ENCODE results near the gene ANXA2R. TPM values are rescaled to one million over a fixed set of nuclear protein-coding genes. Genes with fewer than 3 reads are reported as not detected.
A peak's percentile ranks its signal among the peaks of the same experiment; 100 is the strongest.

ANXA2R gene
- total and polyA plus RNA-seq, 10 donors: 10.0 to 44.5 (median 17.0) TPM

DNA sequence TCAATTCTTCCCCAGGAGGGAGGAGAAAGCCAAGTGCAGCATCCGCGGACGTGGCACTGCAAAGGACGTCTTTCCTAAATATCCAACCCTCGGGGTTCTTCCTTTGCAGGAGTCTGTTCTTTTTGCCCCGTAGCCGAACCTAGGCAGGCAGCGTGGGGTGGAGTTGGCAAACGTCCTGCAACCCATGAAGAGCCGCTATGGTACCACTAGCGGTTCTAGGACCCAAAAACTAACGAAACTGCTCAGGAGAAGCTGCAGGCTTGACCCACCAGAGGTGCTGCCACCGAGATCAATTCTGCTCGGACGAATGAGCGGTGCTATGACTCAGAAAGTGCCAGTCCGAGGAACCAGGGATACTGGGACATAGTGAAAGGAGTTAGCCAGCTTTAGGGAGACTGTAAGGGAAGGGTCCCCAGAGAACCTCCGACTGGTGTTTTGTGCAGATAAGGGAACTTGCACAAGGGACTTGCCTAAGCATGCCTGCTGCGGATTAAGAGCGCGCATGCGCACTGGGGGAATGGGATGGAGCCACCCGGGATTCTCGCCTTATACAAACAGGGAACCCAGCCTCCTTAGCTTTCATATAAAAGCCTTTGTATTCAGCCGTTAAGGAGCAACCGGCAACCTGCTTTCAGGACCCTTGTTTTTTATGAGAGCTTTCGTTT lies 32.7 kb downstream of the ANXA2R start:
- H3K36me3 ChIP-seq: no peaks in the 10 kb centered on the region
- no peaks in the 10 kb centered on the region for H3K9me3 ChIP-seq
- H3K27ac ChIP-seq: peak overlapping the region; percentile 94 to 100 (median 99)
- intact Hi-C loops (cut with DNase I; ENCODE audit: low total_unique reads): no loop called here
- WGBS, 5 donors: 4 to 8% (median 7%) methylated on average over 23 to 27 of the region's 27 CpGs
- DNase-seq: peak; percentile 93
- peaks cover 0 to 54% (median 31%) of the 10 kb centered on the region in 6 donors for H3K4me1 ChIP-seq
- peak overlapping the region; percentile 41 to 73 (median 51) for H3K4me3 ChIP-seq
- H3K27me3 ChIP-seq (replicated peaks in 1 of 7): no peaks in the 10 kb centered on the region
- no peak for TF ChIP-seq POLR2A (IDR thresholded peaks at IDR 0.05)
- TF ChIP-seq POLR2AphosphoS5 (IDR thresholded peaks at IDR 0.05): peak in 1 of 3 donors; percentile 66

DNA sequence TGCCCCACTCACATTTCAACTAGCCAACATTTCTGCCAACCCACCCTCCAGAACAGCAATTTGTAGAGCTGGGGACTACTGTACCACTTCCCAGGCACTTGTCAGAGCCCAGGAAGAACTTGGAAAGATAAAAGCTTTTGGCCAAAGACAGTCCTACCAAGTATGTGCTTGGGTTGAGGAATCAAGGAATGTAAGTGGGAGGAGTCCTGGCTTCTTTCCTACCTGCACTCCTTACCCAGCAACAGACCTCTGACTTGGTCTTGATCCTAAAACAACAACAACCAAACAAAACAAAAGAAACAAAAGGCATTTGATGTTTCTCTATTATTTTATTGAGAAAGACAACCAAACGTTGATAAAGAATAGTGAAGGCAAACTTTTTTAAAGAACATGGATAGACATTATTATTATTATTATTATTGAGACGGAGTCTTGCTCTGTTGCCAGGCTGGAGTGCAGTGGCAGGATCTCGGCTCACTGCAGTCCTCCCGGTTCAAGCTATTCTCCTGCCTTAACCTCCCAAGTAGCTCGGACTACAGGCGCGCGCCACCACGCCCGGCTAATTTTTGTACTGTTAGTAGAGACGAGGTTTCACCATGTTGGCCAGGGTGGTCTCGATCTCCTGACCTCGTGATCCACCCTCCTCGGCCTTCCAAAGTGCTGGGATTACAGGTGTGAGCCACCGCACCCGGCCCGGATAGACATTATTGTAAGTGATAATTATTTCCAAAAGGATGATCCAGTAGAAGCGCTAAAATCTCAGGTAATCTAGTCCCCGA lies 33.5 kb downstream of the ANXA2R start:
- Histone ChIP-seq H3K27ac (peak overlapping the region; percentile 94 to 100 (median 99)), H3K36me3 (no peaks in the 10 kb centered on the region), H3K27me3 (replicated peaks in 1 of 7) (peaks cover 0 to 4% (median 0%) of the 10 kb centered on the region in 7 donors), H3K4me1 (peaks cover 0 to 47% (median 30%) of the 10 kb centered on the region in 6 donors), H3K4me3 (peak overlapping the region in 7 of 8 donors; percentile 43 to 73 (median 52)), H3K9me3 (no peaks in the 10 kb centered on the region)
- TF ChIP-seq POLR2AphosphoS5 (IDR thresholded peaks at IDR 0.05) (no peak), POLR2A (IDR thresholded peaks at IDR 0.05) (no peak)
- TF ChIP-seq, protein P1, sequence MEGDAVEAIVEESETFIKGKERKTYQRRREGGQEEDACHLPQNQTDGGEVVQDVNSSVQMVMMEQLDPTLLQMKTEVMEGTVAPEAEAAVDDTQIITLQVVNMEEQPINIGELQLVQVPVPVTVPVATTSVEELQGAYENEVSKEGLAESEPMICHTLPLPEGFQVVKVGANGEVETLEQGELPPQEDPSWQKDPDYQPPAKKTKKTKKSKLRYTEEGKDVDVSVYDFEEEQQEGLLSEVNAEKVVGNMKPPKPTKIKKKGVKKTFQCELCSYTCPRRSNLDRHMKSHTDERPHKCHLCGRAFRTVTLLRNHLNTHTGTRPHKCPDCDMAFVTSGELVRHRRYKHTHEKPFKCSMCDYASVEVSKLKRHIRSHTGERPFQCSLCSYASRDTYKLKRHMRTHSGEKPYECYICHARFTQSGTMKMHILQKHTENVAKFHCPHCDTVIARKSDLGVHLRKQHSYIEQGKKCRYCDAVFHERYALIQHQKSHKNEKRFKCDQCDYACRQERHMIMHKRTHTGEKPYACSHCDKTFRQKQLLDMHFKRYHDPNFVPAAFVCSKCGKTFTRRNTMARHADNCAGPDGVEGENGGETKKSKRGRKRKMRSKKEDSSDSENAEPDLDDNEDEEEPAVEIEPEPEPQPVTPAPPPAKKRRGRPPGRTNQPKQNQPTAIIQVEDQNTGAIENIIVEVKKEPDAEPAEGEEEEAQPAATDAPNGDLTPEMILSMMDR (IDR thresholded peaks at IDR 0.05 in 8 of 11, conservative IDR thresholded peaks at IDR 0.05 in 3 of 11): no peak
- 81 to 88% (median 86%) methylated on average over 19 of the region's 19 CpGs for WGBS, 5 donors
- DNase-seq: peak; percentile 74
- intact Hi-C loops (cut with DNase I; ENCODE audit: low total_unique reads): no loop called here

DNA sequence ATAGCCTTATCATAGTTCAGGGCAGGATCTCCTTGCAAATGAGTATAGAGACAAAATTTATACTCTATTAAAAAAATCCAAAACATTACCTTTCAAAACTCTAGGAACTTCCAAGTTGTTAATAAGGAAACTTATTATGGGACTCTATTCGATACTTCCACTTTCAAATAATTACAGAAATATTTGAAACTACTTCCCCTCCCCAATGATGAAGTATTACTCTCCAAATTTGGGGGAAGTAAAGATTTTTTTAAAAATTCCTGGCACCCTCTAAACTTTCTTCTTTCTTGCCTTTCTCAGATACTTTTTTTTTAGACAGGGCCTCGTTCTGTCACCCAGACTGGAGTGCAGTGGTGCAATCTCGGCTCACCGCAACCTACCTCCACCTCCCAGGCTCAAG lies 35.1 kb downstream of the ANXA2R start:
- Histone ChIP-seq H3K27ac (no peak overlapping the region), H3K4me3 (no peak overlapping the region), H3K36me3 (no peaks in the 10 kb centered on the region), H3K27me3 (replicated peaks in 1 of 7) (peaks cover 0 to 16% (median 0%) of the 10 kb centered on the region in 7 donors), H3K9me3 (no peaks in the 10 kb centered on the region), H3K4me1 (peaks cover 0 to 42% (median 22%) of the 10 kb centered on the region in 6 donors)
- DNase-seq: no peak
- WGBS, 5 donors: 56 to 79% (median 71%) methylated on average over 4 of the region's 4 CpGs
- intact Hi-C loops (cut with DNase I; ENCODE audit: low total_unique reads): no loop called here
- TF ChIP-seq POLR2AphosphoS5 (IDR thresholded peaks at IDR 0.05) (no peak), POLR2A (IDR thresholded peaks at IDR 0.05) (no peak)
- TF ChIP-seq, protein P1 (IDR thresholded peaks at IDR 0.05 in 8 of 11, conservative IDR thresholded peaks at IDR 0.05 in 3 of 11): no peak

DNA sequence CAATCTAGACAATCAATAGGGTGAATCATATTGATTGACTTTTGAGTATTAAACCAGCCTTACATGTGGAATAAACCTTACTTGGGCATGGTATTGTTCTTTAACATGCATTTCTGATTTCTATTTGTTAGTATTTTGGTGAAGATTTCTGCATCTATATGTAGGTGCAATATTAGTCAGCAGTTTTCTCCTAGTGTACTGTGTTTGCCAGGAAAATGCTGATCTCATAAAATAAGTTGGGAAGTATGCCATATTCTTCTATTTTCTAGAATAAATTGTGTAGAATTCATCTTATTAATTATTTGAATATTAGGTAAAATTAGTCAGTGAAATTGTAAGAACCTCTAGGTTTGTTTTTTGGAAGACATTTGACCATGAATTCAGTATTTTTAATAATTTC lies 38.4 kb downstream of the ANXA2R start:
- DNase-seq: no peak
- TF ChIP-seq POLR2AphosphoS5 (IDR thresholded peaks at IDR 0.05) (no peak), POLR2A (IDR thresholded peaks at IDR 0.05) (no peak)
- TF ChIP-seq, protein P1 (IDR thresholded peaks at IDR 0.05 in 8 of 11, conservative IDR thresholded peaks at IDR 0.05 in 3 of 11): no peak
- Histone ChIP-seq H3K27ac (no peak overlapping the region), H3K4me3 (no peak overlapping the region), H3K36me3 (no peaks in the 10 kb centered on the region), H3K9me3 (no peaks in the 10 kb centered on the region), H3K27me3 (replicated peaks in 1 of 7) (peaks cover 0 to 17% (median 0%) of the 10 kb centered on the region in 7 donors), H3K4me1 (peaks cover 0 to 42% (median 12%) of the 10 kb centered on the region in 6 donors)
- intact Hi-C loops (cut with DNase I; ENCODE audit: low total_unique reads): no loop called here

Measured in spleen (tissue), 11 donors.